Astrocyte (in vitro differentiated cells and primary cell): ENCODE measurements around the gene DYSF.

Source experiments
- EZH2 ChIP-seq: IDR thresholded peaks from 2 replicates; pipeline ENCODE4 v1.6.1; 2012; ENCODE audit warnings: mild to moderate bottlenecking, low read length, inconsistent platforms; ENCODE audit not compliant: insufficient read depth
- TF ChIP-seq, protein P1 (sequence below): IDR thresholded peaks from 2 replicates; pipeline ENCODE4 v1.5.1; 2011; ENCODE audit warnings: low read depth, mild to moderate bottlenecking, inconsistent platforms, low read length, moderate library complexity; ENCODE audit not compliant: insufficient read depth

DNA sequence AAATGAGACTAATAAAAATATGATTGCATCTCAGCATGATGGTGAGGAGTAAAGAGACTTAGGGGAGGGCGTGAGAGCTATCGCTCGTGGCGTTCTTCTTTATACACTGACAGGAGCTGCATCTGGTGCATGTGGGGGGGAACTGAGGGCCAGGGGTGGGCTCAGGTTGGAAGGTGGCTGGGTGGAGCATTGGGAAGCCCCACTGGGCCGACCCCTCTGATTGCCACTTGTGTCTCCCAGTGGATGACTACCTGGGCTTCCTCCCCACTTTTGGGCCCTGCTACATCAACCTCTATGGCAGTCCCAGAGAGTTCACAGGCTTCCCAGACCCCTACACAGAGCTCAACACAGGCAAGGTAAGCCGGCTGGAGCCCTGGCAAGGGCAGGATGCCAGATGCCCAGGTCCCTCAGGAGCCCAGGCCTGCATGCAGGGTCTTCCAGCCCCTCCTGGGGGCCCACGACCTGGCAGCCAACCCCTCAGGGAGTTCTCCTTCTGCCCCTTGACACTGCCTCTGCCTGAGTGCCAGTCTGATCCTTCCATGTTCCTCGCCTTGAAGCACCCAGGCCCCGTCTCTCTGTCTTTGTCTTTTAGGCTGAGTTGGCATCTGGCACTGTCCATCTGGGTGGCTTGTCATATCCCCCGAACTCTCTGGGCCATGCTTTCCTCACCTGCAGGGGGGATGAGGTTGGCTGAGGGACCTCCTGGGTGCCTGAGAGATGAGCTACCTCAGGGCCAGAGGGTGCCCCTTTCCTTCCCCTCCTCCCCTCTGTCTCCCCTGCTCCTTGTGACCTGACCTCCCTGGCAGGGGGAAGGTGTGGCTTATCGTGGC is 97.7 kb downstream of the DYSF start:
- TF ChIP-seq, protein P1, sequence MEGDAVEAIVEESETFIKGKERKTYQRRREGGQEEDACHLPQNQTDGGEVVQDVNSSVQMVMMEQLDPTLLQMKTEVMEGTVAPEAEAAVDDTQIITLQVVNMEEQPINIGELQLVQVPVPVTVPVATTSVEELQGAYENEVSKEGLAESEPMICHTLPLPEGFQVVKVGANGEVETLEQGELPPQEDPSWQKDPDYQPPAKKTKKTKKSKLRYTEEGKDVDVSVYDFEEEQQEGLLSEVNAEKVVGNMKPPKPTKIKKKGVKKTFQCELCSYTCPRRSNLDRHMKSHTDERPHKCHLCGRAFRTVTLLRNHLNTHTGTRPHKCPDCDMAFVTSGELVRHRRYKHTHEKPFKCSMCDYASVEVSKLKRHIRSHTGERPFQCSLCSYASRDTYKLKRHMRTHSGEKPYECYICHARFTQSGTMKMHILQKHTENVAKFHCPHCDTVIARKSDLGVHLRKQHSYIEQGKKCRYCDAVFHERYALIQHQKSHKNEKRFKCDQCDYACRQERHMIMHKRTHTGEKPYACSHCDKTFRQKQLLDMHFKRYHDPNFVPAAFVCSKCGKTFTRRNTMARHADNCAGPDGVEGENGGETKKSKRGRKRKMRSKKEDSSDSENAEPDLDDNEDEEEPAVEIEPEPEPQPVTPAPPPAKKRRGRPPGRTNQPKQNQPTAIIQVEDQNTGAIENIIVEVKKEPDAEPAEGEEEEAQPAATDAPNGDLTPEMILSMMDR = no peak
- no peak for TF ChIP-seq EZH2
